Liver (tissue), 3 donors: Measurements from ENCODE around the gene PXMP4.

ENCODE experiments used
- JUND ChIP-seq, 2 donors: IDR thresholded peaks; 2 replicates each; pipeline ENCODE4 v1.6.1; 2016; ENCODE audit warnings: antibody characterized with exemption in 2 of 2
- RXRA ChIP-seq, 2 donors: IDR thresholded peaks; 2 replicates each; pipeline ENCODE4 v1.6.1; 2017 to 2018; ENCODE audit warnings: antibody characterized with exemption in 2 of 2, mild to moderate bottlenecking in 1 of 2
- ZBTB33 ChIP-seq: IDR thresholded peaks from 2 replicates; pipeline ENCODE4 v1.6.1; 2016; ENCODE audit warnings: antibody characterized with exemption
- TF ChIP-seq, protein P1 (sequence below): fragments of 150-350 bp; IDR thresholded peaks from 2 replicates; pipeline ENCODE4 v1.5.1; 2017; ENCODE audit warnings: improper control_type of control experiment, low read depth, low read length; ENCODE audit not compliant: missing input control
- donor health status: healthy.
- donor health status: healthy.

DNA sequence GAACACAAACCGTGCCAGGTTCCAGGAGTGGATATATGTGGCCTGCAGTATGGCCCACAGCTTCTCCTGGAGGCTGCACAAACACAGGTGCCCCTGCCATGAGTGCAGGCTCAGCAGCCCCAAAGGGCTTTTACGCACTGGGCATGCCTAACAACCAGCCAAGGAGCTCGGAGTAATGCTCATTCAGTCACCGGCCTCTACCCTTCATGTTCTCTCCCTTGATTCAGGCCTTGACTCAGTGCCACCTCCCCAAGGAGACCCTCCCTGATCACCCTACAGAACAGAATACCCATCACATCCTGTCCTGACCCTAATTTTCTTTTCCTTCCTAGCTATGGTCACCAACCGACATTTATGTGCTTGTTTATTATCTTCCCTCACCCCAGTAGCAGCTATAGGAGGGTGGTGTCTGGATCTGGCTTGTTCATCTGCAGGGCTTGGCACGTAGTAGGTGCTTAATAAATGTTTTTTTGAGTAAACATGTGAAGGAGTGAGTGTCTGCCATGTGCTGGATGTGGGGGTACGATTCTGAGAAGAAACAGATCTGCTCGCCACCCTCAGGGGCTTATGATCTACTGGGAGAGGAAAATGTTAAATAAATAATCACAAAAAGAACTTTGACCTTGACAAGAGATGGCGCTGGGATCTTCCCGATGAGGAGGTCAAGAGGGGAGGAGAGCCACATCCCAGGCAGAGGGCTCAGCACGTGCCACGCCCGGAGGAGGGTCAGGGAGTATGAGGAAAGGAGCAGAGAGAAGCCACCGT, 9.2 kb downstream of the PXMP4 start:
- TF ChIP-seq, protein P1, sequence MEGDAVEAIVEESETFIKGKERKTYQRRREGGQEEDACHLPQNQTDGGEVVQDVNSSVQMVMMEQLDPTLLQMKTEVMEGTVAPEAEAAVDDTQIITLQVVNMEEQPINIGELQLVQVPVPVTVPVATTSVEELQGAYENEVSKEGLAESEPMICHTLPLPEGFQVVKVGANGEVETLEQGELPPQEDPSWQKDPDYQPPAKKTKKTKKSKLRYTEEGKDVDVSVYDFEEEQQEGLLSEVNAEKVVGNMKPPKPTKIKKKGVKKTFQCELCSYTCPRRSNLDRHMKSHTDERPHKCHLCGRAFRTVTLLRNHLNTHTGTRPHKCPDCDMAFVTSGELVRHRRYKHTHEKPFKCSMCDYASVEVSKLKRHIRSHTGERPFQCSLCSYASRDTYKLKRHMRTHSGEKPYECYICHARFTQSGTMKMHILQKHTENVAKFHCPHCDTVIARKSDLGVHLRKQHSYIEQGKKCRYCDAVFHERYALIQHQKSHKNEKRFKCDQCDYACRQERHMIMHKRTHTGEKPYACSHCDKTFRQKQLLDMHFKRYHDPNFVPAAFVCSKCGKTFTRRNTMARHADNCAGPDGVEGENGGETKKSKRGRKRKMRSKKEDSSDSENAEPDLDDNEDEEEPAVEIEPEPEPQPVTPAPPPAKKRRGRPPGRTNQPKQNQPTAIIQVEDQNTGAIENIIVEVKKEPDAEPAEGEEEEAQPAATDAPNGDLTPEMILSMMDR = no peak
- TF ChIP-seq JUND (IDR thresholded peaks at IDR 0.05) (no peak), ZBTB33 (no peak), RXRA (IDR thresholded peaks at IDR 0.05) (no peak)
